GM18951 (cell line): ENCODE data around the gene GPR78.

Source experiments
- POLR2A ChIP-seq: IDR thresholded peaks from 4 replicates; pipeline ENCODE4 v1.6.1; 2011; ENCODE audit warnings: mild to moderate bottlenecking; ENCODE audit not compliant: insufficient read length, insufficient read depth; ENCODE audit errors: extremely low read depth
- in situ Hi-C: fragments of 300-500 bp; cut with MboI; formaldehyde crosslinking; loops from one replicate; pipeline ENCODE4 v1.12.0; 2022; ENCODE audit warnings: low sequenced_read_pairs, mixed read lengths, inconsistent platforms; ENCODE audit not compliant: unreplicated experiment

Gene GPR78

DNA sequence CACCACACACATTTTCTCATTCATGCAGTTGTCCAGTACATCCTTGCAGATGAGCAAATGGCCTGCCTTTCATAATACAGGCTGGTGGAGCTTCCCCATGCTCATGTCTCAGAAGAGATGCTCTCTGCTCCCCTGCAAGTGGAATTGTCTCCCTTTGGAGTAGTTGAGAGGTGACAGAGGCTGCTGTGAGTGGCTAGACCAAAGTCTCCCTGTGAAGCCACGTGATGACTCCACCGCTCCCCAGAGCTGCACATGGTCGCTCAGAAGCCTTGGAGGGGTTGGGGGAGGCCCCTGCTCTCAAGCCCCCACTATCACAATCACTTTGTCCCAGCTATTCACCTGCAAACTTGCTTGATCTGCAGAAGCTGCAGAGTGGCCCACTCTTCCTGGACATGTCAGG lies 1.5 kb upstream of the GPR78 start:
- TF ChIP-seq POLR2A, result no peak
- in situ Hi-C loops, result no loop called here

DNA sequence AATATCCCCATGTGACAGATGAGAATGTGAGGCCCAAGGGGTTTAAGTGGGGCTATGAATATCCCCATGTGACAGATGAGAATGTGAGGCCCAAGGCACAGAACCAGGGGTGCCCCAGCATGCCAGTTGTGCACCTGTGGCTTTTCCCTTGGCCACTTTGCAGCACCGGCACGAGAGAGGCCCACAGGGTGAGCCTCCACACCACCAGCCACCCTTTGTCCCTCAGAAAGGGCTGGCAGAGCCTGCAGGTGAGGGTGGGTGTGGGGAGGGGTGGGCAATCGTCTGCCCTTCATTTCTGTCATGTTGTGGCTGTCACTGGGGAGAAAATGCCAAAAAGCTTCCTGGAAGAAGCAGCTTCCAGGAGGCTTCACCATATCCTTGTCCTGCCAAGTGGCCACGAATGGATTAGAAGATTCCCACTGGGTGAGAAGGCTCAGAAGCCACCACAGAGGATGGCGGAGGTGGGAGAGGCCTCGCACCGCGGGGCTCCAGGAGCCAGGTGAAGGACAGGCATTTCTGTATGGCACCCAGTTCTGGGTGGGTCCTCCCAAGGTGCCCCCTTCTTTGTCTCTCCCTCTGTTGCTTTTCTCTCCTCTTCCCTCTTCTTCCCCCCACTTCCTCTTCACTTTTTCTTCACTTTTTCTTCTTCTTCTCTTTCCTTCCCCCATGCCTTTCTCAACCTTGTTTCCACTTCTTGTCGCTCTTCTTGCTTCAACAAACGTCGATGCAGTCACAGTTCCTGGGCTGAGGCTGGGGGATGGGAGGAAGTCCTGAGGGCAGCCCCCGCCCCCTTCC lies 469 bp upstream of the GPR78 start:
- in situ Hi-C loops, result no loop called here
- no peak for TF ChIP-seq POLR2A

DNA sequence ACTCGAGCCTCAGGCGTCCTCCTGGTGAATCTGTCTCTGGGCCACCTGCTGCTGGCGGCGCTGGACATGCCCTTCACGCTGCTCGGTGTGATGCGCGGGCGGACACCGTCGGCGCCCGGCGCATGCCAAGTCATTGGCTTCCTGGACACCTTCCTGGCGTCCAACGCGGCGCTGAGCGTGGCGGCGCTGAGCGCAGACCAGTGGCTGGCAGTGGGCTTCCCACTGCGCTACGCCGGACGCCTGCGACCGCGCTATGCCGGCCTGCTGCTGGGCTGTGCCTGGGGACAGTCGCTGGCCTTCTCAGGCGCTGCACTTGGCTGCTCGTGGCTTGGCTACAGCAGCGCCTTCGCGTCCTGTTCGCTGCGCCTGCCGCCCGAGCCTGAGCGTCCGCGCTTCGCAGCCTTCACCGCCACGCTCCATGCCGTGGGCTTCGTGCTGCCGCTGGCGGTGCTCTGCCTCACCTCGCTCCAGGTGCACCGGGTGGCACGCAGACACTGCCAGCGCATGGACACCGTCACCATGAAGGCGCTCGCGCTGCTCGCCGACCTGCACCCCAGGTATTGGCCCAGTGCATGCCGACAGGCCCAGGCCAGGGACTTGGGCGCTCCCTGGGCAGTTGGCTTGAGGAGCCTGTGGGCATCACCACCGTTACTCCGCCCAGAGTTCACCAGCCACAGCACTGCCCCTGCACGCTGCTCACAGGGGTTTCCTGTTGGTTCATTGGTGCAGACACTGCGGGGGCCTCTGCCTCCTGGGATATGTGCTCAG lies 1.1 kb downstream of the GPR78 start:
- no peak for TF ChIP-seq POLR2A

DNA sequence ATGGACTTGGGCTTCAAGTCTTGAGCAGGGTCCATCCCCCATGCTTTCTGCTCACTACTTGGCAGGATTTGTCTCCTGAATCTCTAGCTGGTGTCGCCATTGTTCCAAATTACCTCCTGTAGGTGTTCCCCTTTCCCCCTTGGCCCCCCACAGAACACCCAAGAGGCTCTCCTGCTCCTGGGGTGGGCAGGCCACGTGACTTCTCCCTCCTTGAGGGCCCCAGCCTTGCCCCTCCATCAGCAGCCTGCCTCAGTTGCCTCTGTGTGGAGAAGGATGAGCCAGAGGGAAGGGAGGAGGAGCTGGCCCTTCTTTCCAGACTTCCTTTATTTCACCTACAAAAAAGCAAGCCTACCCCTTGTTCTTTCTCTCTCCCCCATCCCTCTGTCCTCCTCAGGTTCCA lies 1.8 kb downstream of the GPR78 start:
- in situ Hi-C loops, result no loop called here
- no peak for TF ChIP-seq POLR2A

More for the DNA sequence above, 1.1 kb downstream of the GPR78 start:
- in situ Hi-C loops, result no loop called here

DNA sequence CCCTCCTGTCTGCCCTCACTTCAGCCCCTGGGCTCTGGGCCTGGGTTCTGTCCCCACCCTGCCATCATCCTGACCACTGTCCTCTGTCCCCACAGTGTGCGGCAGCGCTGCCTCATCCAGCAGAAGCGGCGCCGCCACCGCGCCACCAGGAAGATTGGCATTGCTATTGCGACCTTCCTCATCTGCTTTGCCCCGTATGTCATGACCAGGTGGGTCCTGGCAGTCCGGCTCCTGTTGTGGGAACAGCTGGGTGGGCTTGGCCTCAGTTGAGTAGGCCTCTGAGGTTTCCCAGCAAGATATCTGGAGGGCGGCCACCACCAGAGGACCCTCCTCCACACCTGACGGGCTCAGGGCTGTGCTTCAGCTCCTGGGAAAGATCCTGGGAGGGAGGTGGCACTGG lies 2.2 kb downstream of the GPR78 start:
- TF ChIP-seq POLR2A, result no peak
- in situ Hi-C loops, result no loop called here

DNA sequence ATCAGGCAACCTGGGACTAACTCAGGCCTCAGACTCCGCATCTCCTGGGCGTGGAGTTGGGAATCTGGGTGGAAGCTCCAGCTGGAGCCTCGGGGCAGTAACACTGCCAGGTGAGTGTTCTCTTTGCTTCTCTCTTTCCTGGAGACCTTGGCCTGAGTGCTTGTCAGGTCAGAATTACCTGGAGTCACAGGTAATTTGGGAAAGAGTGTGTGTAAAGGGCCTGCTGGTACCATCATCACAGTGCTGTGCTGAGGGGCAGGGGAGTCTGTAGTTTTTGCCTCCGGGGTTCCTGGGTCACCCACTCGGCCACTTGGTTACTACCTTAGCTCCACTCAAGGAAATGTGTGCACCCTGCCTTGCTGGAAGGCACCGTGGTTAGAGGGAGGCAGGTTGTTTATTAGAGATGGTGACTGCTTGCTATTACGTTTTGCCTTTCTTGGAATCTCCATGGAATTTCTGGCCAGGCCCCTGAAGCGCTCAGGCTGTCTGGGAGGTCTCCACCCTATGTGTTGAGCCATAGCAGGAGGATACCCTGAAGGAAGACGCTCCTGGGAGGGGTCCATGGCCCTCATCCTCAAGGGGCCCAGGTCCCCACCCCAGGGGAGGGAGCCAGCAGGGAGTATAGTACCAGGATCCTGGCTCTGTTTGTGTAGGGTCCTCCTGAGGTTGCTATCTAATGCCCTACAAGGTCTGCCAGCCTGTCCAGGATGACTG lies 2.9 kb downstream of the GPR78 start:
- TF ChIP-seq POLR2A, result no peak
- in situ Hi-C loops, result no loop called here

DNA sequence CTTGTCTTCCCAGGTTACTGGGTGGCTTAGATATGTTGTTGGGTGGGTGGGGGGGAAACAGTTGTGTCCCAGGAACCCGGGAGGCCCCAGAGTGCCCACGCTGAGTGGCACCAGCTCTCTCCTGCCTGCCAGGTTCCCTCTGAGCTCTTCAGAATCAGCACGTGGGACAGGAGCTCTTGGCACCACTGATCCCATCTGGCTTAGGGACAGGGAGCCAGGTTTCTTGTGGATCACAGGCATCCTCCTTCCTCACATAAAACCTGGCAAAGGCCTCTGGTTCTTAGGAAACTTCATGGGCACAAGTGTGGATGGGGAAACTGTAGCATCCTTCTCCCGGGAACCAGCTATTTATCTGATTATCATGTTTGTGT lies 3.4 kb downstream of the GPR78 start:
- in situ Hi-C loops, result no loop called here
- no peak for TF ChIP-seq POLR2A

DNA sequence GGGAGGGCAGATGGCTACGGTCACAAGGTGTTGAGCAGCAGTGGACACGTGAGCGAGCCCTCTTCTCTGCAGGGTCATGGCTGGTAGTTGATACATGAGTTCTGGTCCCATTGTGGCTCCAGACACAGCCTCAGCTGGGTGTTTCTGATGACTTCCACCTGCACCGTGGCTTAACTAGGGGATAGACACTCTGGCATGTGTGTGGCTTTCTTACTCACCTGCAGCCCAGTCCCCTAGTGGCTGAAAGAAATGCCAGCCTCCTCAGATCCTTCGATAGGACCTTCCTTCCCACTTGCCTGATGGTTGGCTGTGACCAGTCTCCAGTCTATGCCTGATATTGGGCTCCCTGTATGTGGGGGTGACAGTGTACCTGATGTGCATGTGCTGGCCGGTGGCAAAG lies 5.0 kb downstream of the GPR78 start:
- in situ Hi-C loops, result no loop called here
- TF ChIP-seq POLR2A, result no peak

DNA sequence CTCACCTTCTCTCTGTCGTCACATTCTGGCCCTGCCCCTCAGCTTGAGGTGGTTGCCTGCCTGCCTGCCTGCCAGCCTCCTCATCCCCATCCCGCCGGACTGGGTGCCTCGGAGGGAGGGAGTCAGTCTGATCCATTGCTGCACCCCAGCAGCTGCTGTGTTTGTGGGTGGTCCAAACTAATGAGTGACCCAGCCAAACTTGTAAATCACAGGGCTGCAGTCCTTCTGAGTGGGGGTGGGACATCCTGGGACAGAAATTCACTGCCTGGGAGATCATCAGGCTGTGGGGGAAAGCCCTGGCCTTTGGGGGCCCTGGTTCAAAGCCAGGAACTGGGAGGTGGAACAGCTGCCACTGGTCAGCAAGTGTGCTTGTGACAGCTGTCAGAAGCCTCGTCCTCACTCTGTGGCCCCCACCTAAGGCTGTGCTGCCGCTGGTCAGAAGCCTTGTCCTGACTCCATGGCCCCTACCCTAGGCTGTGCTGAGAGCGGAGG lies 5.6 kb downstream of the GPR78 start:
- in situ Hi-C loops, result no loop called here
- no peak for TF ChIP-seq POLR2A

DNA sequence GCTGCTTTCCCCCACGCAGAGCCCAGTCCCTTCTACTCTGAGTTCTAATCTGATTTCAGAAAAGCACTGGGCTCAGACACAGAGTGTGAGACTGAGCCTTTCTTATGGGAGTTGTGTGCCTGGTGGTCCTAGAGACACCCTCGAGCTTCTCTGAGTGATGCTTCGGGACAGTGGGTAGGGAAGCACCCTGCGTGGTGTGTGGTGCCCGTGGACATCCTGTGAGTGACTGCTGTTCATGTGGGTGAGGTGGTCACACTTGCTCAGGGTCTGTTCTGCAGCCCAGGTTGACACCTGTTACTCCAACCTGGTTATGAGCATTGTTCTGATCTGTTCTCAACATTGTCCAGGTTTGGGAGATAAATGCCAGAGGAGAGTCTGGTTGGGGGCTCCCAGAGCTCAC lies 6.1 kb downstream of the GPR78 start:
- no peak for TF ChIP-seq POLR2A
- in situ Hi-C loops, result no loop called here

DNA sequence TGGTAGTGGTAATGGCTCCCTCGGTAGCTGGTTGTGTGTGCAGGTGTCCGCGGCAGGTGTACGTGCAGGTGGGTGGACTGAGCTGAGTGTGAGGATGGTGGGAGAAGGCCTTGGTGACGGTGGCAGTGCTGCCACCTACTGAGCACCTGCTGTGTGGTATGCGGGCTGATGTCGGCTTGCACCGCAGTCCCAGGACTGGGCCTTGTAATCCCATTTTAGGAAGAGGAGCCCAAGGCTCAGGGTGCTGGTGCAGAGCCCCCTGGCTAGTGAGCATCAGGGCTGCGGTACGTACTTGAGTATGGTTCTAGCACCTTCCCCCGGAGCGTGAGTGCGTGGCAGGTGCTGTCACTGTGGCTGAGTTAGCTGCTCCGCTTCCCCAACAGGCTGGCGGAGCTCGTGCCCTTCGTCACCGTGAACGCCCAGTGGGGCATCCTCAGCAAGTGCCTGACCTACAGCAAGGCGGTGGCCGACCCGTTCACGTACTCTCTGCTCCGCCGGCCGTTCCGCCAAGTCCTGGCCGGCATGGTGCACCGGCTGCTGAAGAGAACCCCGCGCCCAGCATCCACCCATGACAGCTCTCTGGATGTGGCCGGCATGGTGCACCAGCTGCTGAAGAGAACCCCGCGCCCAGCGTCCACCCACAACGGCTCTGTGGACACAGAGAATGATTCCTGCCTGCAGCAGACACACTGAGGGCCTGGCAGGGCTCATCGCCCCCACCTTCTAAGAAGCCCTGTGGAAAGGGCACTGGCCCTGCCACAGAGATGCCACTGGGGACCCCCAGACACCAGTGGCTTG lies 6.7 kb downstream of the GPR78 start:
- in situ Hi-C loops, result no loop called here
- no peak for TF ChIP-seq POLR2A

DNA sequence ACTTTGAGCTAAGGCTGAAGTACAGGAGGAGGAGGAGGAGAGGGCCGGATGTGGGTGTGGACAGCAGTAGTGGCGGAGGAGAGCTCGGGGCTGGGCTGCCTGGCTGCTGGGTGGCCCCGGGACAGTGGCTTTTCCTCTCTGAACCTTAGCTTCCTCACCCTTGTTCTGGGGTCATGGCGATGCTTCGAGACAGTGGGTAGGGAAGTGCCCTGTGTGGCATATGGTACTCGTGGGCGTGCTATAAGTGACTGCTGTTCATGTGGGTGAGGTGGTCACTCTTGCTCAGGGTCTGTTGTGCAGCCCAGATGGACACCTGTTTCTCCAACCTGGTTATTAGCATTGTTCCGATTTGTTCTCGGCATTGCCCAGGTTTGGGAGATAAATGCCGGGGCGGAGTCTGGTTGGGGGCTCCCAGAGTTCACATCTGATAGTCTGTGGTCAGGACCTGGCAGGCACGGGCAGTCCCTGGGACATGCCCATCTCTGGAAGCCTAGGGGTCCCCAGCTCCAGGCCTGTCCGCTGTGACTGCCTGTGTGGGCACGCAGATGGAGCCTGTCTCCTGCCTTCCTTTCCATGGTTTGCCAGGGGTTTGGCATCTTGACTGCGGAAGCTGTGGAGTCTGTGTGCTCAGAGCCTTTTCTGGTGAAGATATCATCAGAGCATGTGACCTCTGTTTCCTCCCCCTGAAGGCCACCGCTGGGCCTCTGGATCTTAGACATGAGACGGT lies 7.4 kb downstream of the GPR78 start:
- in situ Hi-C loops, result no loop called here
- no peak for TF ChIP-seq POLR2A

DNA sequence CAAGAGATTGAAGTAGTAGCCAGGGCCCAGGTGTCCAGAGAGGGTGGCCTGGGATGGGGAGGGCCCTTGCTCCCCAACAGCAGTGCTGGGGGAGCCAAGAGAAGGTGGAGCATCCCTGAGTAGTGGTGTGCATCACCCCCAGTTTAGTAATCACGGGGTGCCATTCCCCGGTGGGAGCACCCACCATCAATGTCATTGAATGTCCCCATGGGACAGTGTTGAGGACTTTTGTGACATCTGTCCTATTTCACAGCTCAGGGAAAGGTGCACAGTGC lies 7.9 kb downstream of the GPR78 start:
- no peak for TF ChIP-seq POLR2A
- in situ Hi-C loops, result no loop called here

DNA sequence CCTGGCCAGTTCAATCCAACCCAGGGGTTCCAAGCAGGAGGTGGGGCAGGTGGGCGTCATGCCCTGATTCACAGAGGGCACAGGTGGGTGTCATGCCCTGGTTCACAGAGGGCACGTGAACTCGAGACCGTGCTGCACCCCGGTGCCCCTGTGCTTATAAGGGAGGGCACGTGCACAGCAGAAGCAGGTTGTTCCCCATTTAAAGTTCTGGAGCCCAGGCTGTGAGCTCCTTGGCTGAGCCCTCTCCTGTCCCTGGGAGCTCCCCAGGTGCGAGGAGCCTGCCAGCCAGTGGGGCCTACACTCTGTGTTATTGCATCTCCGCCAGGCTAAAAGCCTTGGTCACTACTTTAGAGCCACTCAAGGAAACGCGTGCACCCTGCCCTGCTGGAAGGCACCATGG lies 9.1 kb downstream of the GPR78 start:
- in situ Hi-C loops, result no loop called here
- no peak for TF ChIP-seq POLR2A
